Activated T-cell treated with anti-CD3 and anti-CD28 coated beads, Interleukin-2, amount 50 U/mL, for 72 hours (primary cell): ENCODE measurements around the gene SLC9A2. TPM values are rescaled to one million over a fixed set of nuclear protein-coding genes. Genes with fewer than 3 reads are reported as not detected.

Source experiments
- ATAC-seq, 2 donors: fragments of 150-1000 bp; cut with Tn5 transposase; replicated peaks in 1 of 2; 2 replicates each; pipeline ENCODE4 v1.10.0; 2021; ENCODE audit warnings: moderate library complexity in 2 of 2, mild to moderate bottlenecking in 1 of 2
- DNase-seq, 2 donors: peaks; one replicate each; pipeline ENCODE4 v3.0.0; 2021 to 2022; ENCODE audit warnings: mixed read lengths in 1 of 2
- H3K27ac Mint-ChIP-seq: one replicate; pipeline ENCODE4 v1.8.0; 2022; ENCODE audit warnings: mild to moderate bottlenecking, moderate library complexity, mixed read lengths
- H3K27me3 Mint-ChIP-seq: one replicate; pipeline ENCODE4 v1.8.0; 2022; ENCODE audit warnings: low read depth, mixed read lengths
- H3K36me3 Mint-ChIP-seq, 2 donors: one replicate each; pipeline ENCODE4 v1.8.0; 2022; ENCODE audit warnings: mixed read lengths in 2 of 2, mild to moderate bottlenecking in 1 of 2; ENCODE audit not compliant: insufficient read depth in 2 of 2
- H3K4me1 Mint-ChIP-seq: one replicate; pipeline ENCODE4 v1.8.0; 2022; ENCODE audit warnings: low read depth, mixed read lengths
- H3K4me3 Mint-ChIP-seq, 2 donors: one replicate each; pipeline ENCODE4 v1.8.0; 2022; ENCODE audit warnings: mild to moderate bottlenecking in 2 of 2, mixed read lengths in 2 of 2, moderate library complexity in 2 of 2
- H3K9me3 Mint-ChIP-seq, 2 donors: one replicate each; pipeline ENCODE4 v1.8.0; 2022; ENCODE audit warnings: mixed read lengths in 2 of 2
- total RNA-seq, 2 donors: library from RNA; stranded (reverse); gene quantifications; one replicate each; pipeline ENCODE4 v1.2.3, GENCODE V29; 2022

Gene SLC9A2
- total RNA-seq, 2 donors from 2014 or later = 0.19 TPM; not detected in 1

- peak; percentile 99 to 100 for ATAC-seq
- Mint-ChIP-seq H3K36me3 (no peaks in the 10 kb centered on the region), H3K27ac (peak overlapping the region; percentile 36), H3K27me3 (peaks cover 8% of the 10 kb centered on the region), H3K4me3 (peak overlapping the region; percentile 30 to 46), H3K9me3 (no peaks in the 10 kb centered on the region), H3K4me1 (peaks cover 45% of the 10 kb centered on the region)
- peak; percentile 49 to 69 for DNase-seq
These were observed 45.1 kb downstream of the SLC9A2 start for GRCh38 chr2:102664471-102664909.

- H3K36me3 Mint-ChIP-seq = no peaks in the 10 kb centered on the region
- ATAC-seq = no peak
- peaks cover 43% of the 10 kb centered on the region for H3K4me1 Mint-ChIP-seq
- H3K27me3 Mint-ChIP-seq = peaks cover 5% of the 10 kb centered on the region
- no peak overlapping the region for H3K4me3 Mint-ChIP-seq
- DNase-seq = no peak
- H3K27ac Mint-ChIP-seq = no peak overlapping the region
- H3K9me3 Mint-ChIP-seq = no peaks in the 10 kb centered on the region
These were observed 47.7 kb downstream of the SLC9A2 start for GRCh38 chr2:102667072-102667471.

GRCh38 chr2:102668171-102668570 is 48.8 kb downstream of the SLC9A2 start:
- no peaks in the 10 kb centered on the region for H3K9me3 Mint-ChIP-seq
- DNase-seq = no peak
- ATAC-seq = no peak
- H3K4me1 Mint-ChIP-seq = peaks cover 36% of the 10 kb centered on the region
- H3K4me3 Mint-ChIP-seq = no peak overlapping the region
- H3K27me3 Mint-ChIP-seq = peaks cover 6% of the 10 kb centered on the region
- H3K36me3 Mint-ChIP-seq = no peaks in the 10 kb centered on the region
- no peak overlapping the region for H3K27ac Mint-ChIP-seq

GRCh38 chr2:102669401-102669800 is 50.0 kb downstream of the SLC9A2 start:
- H3K4me3 Mint-ChIP-seq = no peak overlapping the region
- H3K9me3 Mint-ChIP-seq = no peaks in the 10 kb centered on the region
- DNase-seq (no peak), ATAC-seq (no peak)
- peaks cover 6% of the 10 kb centered on the region for H3K27me3 Mint-ChIP-seq
- H3K27ac Mint-ChIP-seq = no peak overlapping the region
- no peaks in the 10 kb centered on the region for H3K36me3 Mint-ChIP-seq
- peaks cover 25% of the 10 kb centered on the region for H3K4me1 Mint-ChIP-seq

- no peaks in the 10 kb centered on the region for H3K36me3 Mint-ChIP-seq
- ATAC-seq = no peak
- no peak overlapping the region for H3K27ac Mint-ChIP-seq
- no peak for DNase-seq
- H3K9me3 Mint-ChIP-seq = no peaks in the 10 kb centered on the region
- H3K4me3 Mint-ChIP-seq = no peak overlapping the region
- peaks cover 13% of the 10 kb centered on the region for H3K27me3 Mint-ChIP-seq
- peaks cover 12% of the 10 kb centered on the region for H3K4me1 Mint-ChIP-seq
These were observed 52.9 kb downstream of the SLC9A2 start for GRCh38 chr2:102672107-102672776.

GRCh38 chr2:102674370-102674769 is 55.0 kb downstream of the SLC9A2 start:
- H3K9me3 Mint-ChIP-seq = no peaks in the 10 kb centered on the region
- H3K36me3 Mint-ChIP-seq = no peaks in the 10 kb centered on the region
- peaks cover 18% of the 10 kb centered on the region for H3K27me3 Mint-ChIP-seq
- DNase-seq (no peak), ATAC-seq (no peak)
- H3K4me1 Mint-ChIP-seq = peaks cover 9% of the 10 kb centered on the region
- H3K4me3 Mint-ChIP-seq = no peak overlapping the region
- no peak overlapping the region for H3K27ac Mint-ChIP-seq

- Mint-ChIP-seq H3K36me3 (no peaks in the 10 kb centered on the region), H3K4me3 (no peak overlapping the region), H3K9me3 (no peaks in the 10 kb centered on the region), H3K4me1 (peaks cover 5% of the 10 kb centered on the region), H3K27me3 (peaks cover 18% of the 10 kb centered on the region), H3K27ac (no peak overlapping the region)
- DNase-seq = no peak
- ATAC-seq = no peak
These were observed 55.5 kb downstream of the SLC9A2 start for GRCh38 chr2:102674836-102675235.

GRCh38 chr2:102677244-102678215 is 58.2 kb downstream of the SLC9A2 start:
- Mint-ChIP-seq H3K9me3 (no peaks in the 10 kb centered on the region), H3K4me3 (no peak overlapping the region), H3K27me3 (peaks cover 13% of the 10 kb centered on the region), H3K27ac (no peak overlapping the region), H3K4me1 (no peaks in the 10 kb centered on the region), H3K36me3 (no peaks in the 10 kb centered on the region)
- ATAC-seq (no peak), DNase-seq (no peak)

- no peak overlapping the region for H3K27ac Mint-ChIP-seq
- no peak for ATAC-seq
- no peaks in the 10 kb centered on the region for H3K4me1 Mint-ChIP-seq
- no peaks in the 10 kb centered on the region for H3K9me3 Mint-ChIP-seq
- no peak overlapping the region for H3K4me3 Mint-ChIP-seq
- no peak for DNase-seq
- peaks cover 12% of the 10 kb centered on the region for H3K27me3 Mint-ChIP-seq
- no peaks in the 10 kb centered on the region for H3K36me3 Mint-ChIP-seq
These were observed 59.1 kb downstream of the SLC9A2 start for GRCh38 chr2:102678442-102678841.

- no peak overlapping the region for H3K27ac Mint-ChIP-seq
- no peak for DNase-seq
- H3K4me1 Mint-ChIP-seq = peaks cover 6% of the 10 kb centered on the region
These were observed 67.4 kb downstream of the SLC9A2 start for GRCh38 chr2:102686479-102687439.

GRCh38 chr2:102690012-102690411 is 70.7 kb downstream of the SLC9A2 start:
- no peaks in the 10 kb centered on the region for H3K36me3 Mint-ChIP-seq
- H3K9me3 Mint-ChIP-seq = no peaks in the 10 kb centered on the region
- DNase-seq (no peak), ATAC-seq (no peak)
- H3K4me1 Mint-ChIP-seq = peaks cover 6% of the 10 kb centered on the region
- no peak overlapping the region for H3K4me3 Mint-ChIP-seq
- H3K27ac Mint-ChIP-seq = no peak overlapping the region
- no peaks in the 10 kb centered on the region for H3K27me3 Mint-ChIP-seq

More at GRCh38 chr2:102686479-102687439, 67.4 kb downstream of the SLC9A2 start:
- Mint-ChIP-seq H3K9me3 (no peaks in the 10 kb centered on the region), H3K36me3 (no peaks in the 10 kb centered on the region), H3K4me3 (no peak overlapping the region), H3K27me3 (no peaks in the 10 kb centered on the region)
- ATAC-seq = peak in 1 of 2 donors; percentile 52

GRCh38 chr2:102696463-102696862 is 77.1 kb downstream of the SLC9A2 start:
- Mint-ChIP-seq H3K27ac (no peak overlapping the region), H3K36me3 (no peaks in the 10 kb centered on the region), H3K27me3 (no peaks in the 10 kb centered on the region), H3K9me3 (no peaks in the 10 kb centered on the region), H3K4me3 (no peak overlapping the region), H3K4me1 (no peaks in the 10 kb centered on the region)
- ATAC-seq (no peak), DNase-seq (no peak)
